Mesenchymal stem cell (in vitro differentiated cells and primary cell): ENCODE data around the gene PRKAB2.
A peak's percentile ranks its signal among the peaks of the same experiment; 100 is the strongest.
"Not testable (repeated sequence)": the region's sequence is repeated elsewhere in the genome, so short reads cannot be mapped to it uniquely, and the experiment has no call there.

Experiments used
- DNase-seq: peaks from one replicate; pipeline ENCODE4 v3.0.0-alpha.2; 2013
- H2AFZ ChIP-seq: one replicate; pipeline ENCODE4 v1.6.1; 2013; ENCODE audit warnings: low read depth, mild to moderate bottlenecking, control low read depth, inconsistent platforms, low read length, moderate library complexity
- H2AK5ac ChIP-seq: 2 replicates; pipeline ENCODE4 v1.6.1; 2013; ENCODE audit warnings: low read length, moderate library complexity, mild to moderate bottlenecking, inconsistent platforms; ENCODE audit not compliant: severe bottlenecking
- H2BK120ac ChIP-seq: one replicate; pipeline ENCODE4 v1.6.1; 2013; ENCODE audit warnings: low read depth, mild to moderate bottlenecking, inconsistent platforms, low read length, moderate library complexity
- H2BK12ac ChIP-seq, 2 experiments: one replicate each; pipeline ENCODE4 v1.6.1; 2013; ENCODE audit warnings: inconsistent platforms in 2 of 2, low read length in 2 of 2, mild to moderate bottlenecking in 2 of 2, moderate library complexity in 2 of 2, control low read depth in 1 of 2
- H2BK15ac ChIP-seq: one replicate; pipeline ENCODE4 v1.6.1; 2013; ENCODE audit warnings: mild to moderate bottlenecking, low read depth, inconsistent platforms; ENCODE audit not compliant: poor library complexity, severe bottlenecking
- H2BK5ac ChIP-seq: 2 replicates; pipeline ENCODE4 v1.6.1; 2013; ENCODE audit warnings: low read depth, mild to moderate bottlenecking, low read length, control low read depth, inconsistent platforms; ENCODE audit not compliant: poor library complexity, severe bottlenecking
- H3K14ac ChIP-seq, 2 experiments: one replicate each; pipeline ENCODE4 v1.6.1; 2013; ENCODE audit warnings: inconsistent platforms in 2 of 2, low read length in 2 of 2, control low read depth in 1 of 2, mild to moderate bottlenecking in 1 of 2, moderate library complexity in 1 of 2
- H3K18ac ChIP-seq, 2 experiments: one replicate each; pipeline ENCODE4 v1.6.1; 2013; ENCODE audit warnings: inconsistent platforms in 2 of 2, low read length in 2 of 2, control low read depth in 1 of 2, low read depth in 1 of 2, mild to moderate bottlenecking in 1 of 2
- H3K23ac ChIP-seq, 2 experiments: one replicate each; pipeline ENCODE4 v1.6.1; 2013; ENCODE audit warnings: inconsistent platforms in 2 of 2, low read length in 2 of 2, mild to moderate bottlenecking in 2 of 2, moderate library complexity in 2 of 2, control low read depth in 1 of 2
- H3K27ac ChIP-seq: 2 replicates; pipeline ENCODE4 v1.5.1; 2013; ENCODE audit warnings: mild to moderate bottlenecking, moderate library complexity, low read length, control low read depth, inconsistent platforms; ENCODE audit not compliant: poor library complexity, severe bottlenecking
- H3K27me3 ChIP-seq, 2 experiments: 2 replicates each; pipeline versions ENCODE4 v1.6.1 to v1.7.0; 2013; ENCODE audit warnings: low read length in 2 of 2, mild to moderate bottlenecking in 2 of 2, moderate library complexity in 2 of 2, control low read depth in 1 of 2, inconsistent platforms in 1 of 2; ENCODE audit not compliant: control insufficient read depth in 1 of 2, insufficient read depth in 1 of 2
- H3K36me3 ChIP-seq, 2 experiments: 2 replicates each; pipeline versions ENCODE4 v1.6.1 to v1.7.0; 2013; ENCODE audit warnings: low read length in 2 of 2, control low read depth in 1 of 2, inconsistent platforms in 1 of 2, low read depth in 1 of 2, mild to moderate bottlenecking in 1 of 2; ENCODE audit not compliant: insufficient read depth in 2 of 2, control insufficient read depth in 1 of 2
- H3K4ac ChIP-seq, 2 experiments: one replicate each; pipeline ENCODE4 v1.6.1; 2013; ENCODE audit warnings: inconsistent platforms in 2 of 2, low read length in 2 of 2, mild to moderate bottlenecking in 2 of 2, moderate library complexity in 2 of 2, control low read depth in 1 of 2, low read depth in 1 of 2
- H3K4me1 ChIP-seq: 2 replicates; pipeline ENCODE4 v1.6.1; 2013; ENCODE audit warnings: low read depth, low read length, control low read depth; ENCODE audit not compliant: control insufficient read depth, insufficient read depth
- H3K4me2 ChIP-seq: 2 replicates; pipeline ENCODE4 v1.6.1; 2013; ENCODE audit warnings: low read length, mild to moderate bottlenecking, inconsistent platforms; ENCODE audit not compliant: poor library complexity, severe bottlenecking
- H3K4me3 ChIP-seq, 2 experiments: 2 replicates each; pipeline versions ENCODE4 v1.5.1 to v1.7.0; 2013; ENCODE audit warnings: low read length in 2 of 2, mild to moderate bottlenecking in 2 of 2, control low read depth in 1 of 2, low read depth in 1 of 2; ENCODE audit not compliant: insufficient read depth in 1 of 2
- H3K79me1 ChIP-seq: replicated peaks from 2 replicates; pipeline ENCODE4 v1.6.1; 2013; ENCODE audit warnings: mild to moderate bottlenecking, control low read depth, low read length, inconsistent platforms; ENCODE audit not compliant: poor library complexity, severe bottlenecking
- H3K9ac ChIP-seq: 2 replicates; pipeline ENCODE4 v1.7.0; 2013; ENCODE audit warnings: mild to moderate bottlenecking, low read length, moderate library complexity
- H3K9me3 ChIP-seq: 2 replicates; pipeline ENCODE4 v1.7.0; 2013; ENCODE audit warnings: mild to moderate bottlenecking, low read length; ENCODE audit not compliant: control insufficient read depth
- H4K8ac ChIP-seq: one replicate; pipeline ENCODE4 v1.6.1; 2013; ENCODE audit warnings: inconsistent platforms, mild to moderate bottlenecking, low read length, moderate library complexity
- H4K91ac ChIP-seq: one replicate; pipeline ENCODE4 v1.6.1; 2013; ENCODE audit warnings: mild to moderate bottlenecking, low read length, inconsistent platforms
- WGBS: methylation state at CpG from one replicate; pipeline ENCODE4 v1.1.7; 2013; ENCODE audit warnings: mixed read lengths; 5-methylcytosine and 5-hydroxymethylcytosine counted together

Gene PRKAB2

DNA sequence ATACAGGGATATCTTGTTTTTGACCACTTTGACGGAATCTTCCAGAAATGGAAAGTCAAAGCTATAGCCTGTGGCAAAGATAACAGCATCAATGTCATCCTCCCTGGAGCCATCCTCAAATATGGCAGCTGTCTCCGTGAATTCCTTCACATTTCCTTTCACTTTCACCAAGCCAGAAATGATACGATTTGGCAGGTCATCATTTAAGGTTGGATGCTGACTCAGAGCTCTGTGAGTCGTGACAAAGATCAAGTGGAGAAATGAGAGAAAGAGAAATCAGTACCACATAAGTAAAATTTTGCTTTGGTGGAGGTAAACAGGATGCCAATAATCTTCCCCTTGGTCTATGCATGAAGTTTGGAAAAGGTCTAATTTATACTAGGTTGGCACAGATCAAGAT, 29.0 kb upstream of the PRKAB2 start:
- Histone ChIP-seq H3K14ac (no peak overlapping the region), H3K4me2 (no peak overlapping the region), H2BK15ac (no peak overlapping the region), H4K91ac (no peak overlapping the region), H3K18ac (no peak overlapping the region), H3K27me3 (no peaks in the 10 kb centered on the region), H2BK120ac (no peak overlapping the region), H3K4me3 (peak overlapping the region in 1 of 2 experiments; percentile 55), H2BK5ac (no peak overlapping the region), H3K27ac (no peak overlapping the region), H2BK12ac (no peak overlapping the region), H3K79me1 (no peaks in the 10 kb centered on the region), H2AK5ac (no peak overlapping the region), H3K4me1 (no peaks in the 10 kb centered on the region), H3K36me3 (no peaks in the 10 kb centered on the region), H4K8ac (no peak overlapping the region), H2AFZ (no peak overlapping the region), H3K23ac (no peak overlapping the region), H3K9ac (peak overlapping the region; percentile 9), H3K4ac (no peak overlapping the region), H3K9me3 (no peaks in the 10 kb centered on the region)
- peak; percentile 3 for DNase-seq
- 70% methylated on average over 4 of the region's 4 CpGs for WGBS

DNA sequence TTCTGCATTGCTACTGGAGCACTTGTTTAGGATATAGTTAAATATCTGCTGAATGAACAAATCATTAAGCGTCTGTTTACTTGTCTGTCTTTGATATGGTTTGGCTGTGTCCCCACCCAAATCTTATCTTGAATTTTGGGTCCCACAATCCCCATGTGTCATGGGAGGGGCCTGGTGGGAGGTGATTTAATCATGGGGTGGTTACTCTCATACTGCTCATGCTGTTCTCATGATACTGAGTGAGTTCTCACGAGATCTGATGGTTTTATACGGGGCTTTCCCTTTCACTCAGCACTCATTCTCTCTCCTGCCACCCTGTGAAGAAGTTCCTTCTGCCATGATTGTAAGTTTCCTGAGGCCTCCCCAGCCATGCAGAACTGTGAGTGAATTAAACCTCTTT, 25.1 kb upstream of the PRKAB2 start:
- not testable (repeated sequence) for H4K8ac ChIP-seq, H2BK12ac ChIP-seq, H3K4me2 ChIP-seq, H2AFZ ChIP-seq, H2BK120ac ChIP-seq, H3K9ac ChIP-seq, H2BK15ac ChIP-seq, H3K14ac ChIP-seq, H4K91ac ChIP-seq, H3K23ac ChIP-seq, H3K79me1 ChIP-seq, H3K4me3 ChIP-seq, H2AK5ac ChIP-seq, H3K36me3 ChIP-seq, H3K4me1 ChIP-seq, H3K18ac ChIP-seq, DNase-seq, H3K4ac ChIP-seq, H2BK5ac ChIP-seq, H3K27ac ChIP-seq, H3K9me3 ChIP-seq, H3K27me3 ChIP-seq
- 90% methylated on average over 3 of the region's 3 CpGs for WGBS

DNA sequence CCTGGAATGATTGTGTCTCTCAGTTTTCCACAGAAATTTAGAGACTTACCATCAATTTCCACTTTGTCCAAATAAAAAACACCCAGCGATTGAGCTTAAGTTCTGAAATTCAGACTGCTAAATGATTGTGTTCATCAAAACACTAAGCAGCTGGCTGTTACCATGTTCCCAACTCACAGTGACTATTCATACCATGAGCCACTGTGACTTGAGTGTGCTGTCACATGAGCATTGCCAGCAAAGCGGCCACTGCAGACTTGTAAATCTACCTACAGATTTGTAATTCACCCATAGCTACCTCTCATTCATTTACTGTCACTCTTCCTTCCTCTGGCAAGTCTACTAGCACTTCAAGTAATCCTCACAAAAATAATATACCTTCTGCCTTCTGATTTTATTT, 17.2 kb upstream of the PRKAB2 start:
- no peak overlapping the region for H3K23ac ChIP-seq
- no peaks in the 10 kb centered on the region for H3K79me1 ChIP-seq
- no peak overlapping the region for H3K9ac ChIP-seq
- no peak overlapping the region for H3K14ac ChIP-seq
- H2BK15ac ChIP-seq = no peak overlapping the region
- no peak overlapping the region for H4K91ac ChIP-seq
- H2BK120ac ChIP-seq = no peak overlapping the region
- no peaks in the 10 kb centered on the region for H3K4me1 ChIP-seq
- H3K4me3 ChIP-seq = no peak overlapping the region
- no peaks in the 10 kb centered on the region for H3K27me3 ChIP-seq
- H2AFZ ChIP-seq = no peak overlapping the region
- H3K4me2 ChIP-seq = no peak overlapping the region
- no peak overlapping the region for H3K18ac ChIP-seq
- H3K9me3 ChIP-seq = no peaks in the 10 kb centered on the region
- no peak overlapping the region for H3K4ac ChIP-seq
- no peak overlapping the region for H2BK5ac ChIP-seq
- no peak overlapping the region for H3K27ac ChIP-seq
- no peak overlapping the region for H4K8ac ChIP-seq
- no peak for DNase-seq
- no peak overlapping the region for H2AK5ac ChIP-seq
- H3K36me3 ChIP-seq = no peaks in the 10 kb centered on the region
- WGBS = 83% methylated on average over 2 of the region's 2 CpGs
- H2BK12ac ChIP-seq = no peak overlapping the region

DNA sequence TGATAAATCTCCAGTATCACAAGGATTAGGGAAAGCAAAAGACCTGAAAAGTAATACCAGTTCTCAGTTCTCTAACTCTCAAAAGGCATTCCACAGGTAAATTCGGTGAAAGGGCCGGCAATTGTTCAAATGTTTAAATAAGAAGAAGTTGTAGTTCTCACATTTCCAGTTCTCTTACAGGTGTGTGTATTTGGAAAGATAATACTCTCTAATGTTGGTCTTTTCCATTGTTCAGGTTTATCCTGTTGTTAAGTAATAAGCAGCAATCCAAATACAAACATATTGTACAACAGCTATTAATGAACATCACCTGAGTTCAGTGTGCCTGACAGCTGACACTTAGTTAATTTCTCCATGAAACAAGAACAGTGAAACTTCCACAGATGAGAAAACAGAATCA, 13.2 kb upstream of the PRKAB2 start:
- Histone ChIP-seq H3K14ac (no peak overlapping the region), H3K4me1 (no peaks in the 10 kb centered on the region), H4K8ac (no peak overlapping the region), H4K91ac (no peak overlapping the region), H2AK5ac (no peak overlapping the region), H3K4me3 (no peak overlapping the region), H3K27ac (no peak overlapping the region), H3K4ac (no peak overlapping the region), H2BK120ac (no peak overlapping the region), H2AFZ (no peak overlapping the region), H3K18ac (no peak overlapping the region), H2BK12ac (no peak overlapping the region), H3K79me1 (no peaks in the 10 kb centered on the region), H3K4me2 (no peak overlapping the region), H3K9ac (no peak overlapping the region), H2BK15ac (no peak overlapping the region), H3K23ac (no peak overlapping the region), H3K36me3 (no peaks in the 10 kb centered on the region), H2BK5ac (no peak overlapping the region), H3K27me3 (no peaks in the 10 kb centered on the region), H3K9me3 (no peaks in the 10 kb centered on the region)
- no CpG with 5 or more reads among the region's 2 CpGs for WGBS
- no peak for DNase-seq
